HEK293T (cell line): ENCODE measurements around the gene SLC4A2.

Experiments used
- FOXA1 ChIP-seq: fragments of 450-650 bp; IDR thresholded peaks from 2 replicates; pipeline ENCODE4 v1.6.1; 2016; ENCODE audit warnings: mild to moderate bottlenecking
- FOXM1 ChIP-seq: fragments of 450-650 bp; IDR thresholded peaks from 2 replicates; pipeline ENCODE4 v1.6.1; 2017; ENCODE audit warnings: mild to moderate bottlenecking, borderline replicate concordance
- HDGF ChIP-seq: fragments of 450-650 bp; IDR thresholded peaks from 2 replicates; pipeline ENCODE4 v1.6.1; 2017; ENCODE audit warnings: antibody characterized with exemption, borderline replicate concordance
- SP1 ChIP-seq: fragments of 450-650 bp; IDR thresholded peaks from 2 replicates; pipeline ENCODE4 v1.6.1; 2017
- SUZ12 ChIP-seq: fragments of 450-650 bp; IDR thresholded peaks from 2 replicates; pipeline ENCODE4 v1.6.1; 2016; ENCODE audit warnings: mild to moderate bottlenecking

DNA sequence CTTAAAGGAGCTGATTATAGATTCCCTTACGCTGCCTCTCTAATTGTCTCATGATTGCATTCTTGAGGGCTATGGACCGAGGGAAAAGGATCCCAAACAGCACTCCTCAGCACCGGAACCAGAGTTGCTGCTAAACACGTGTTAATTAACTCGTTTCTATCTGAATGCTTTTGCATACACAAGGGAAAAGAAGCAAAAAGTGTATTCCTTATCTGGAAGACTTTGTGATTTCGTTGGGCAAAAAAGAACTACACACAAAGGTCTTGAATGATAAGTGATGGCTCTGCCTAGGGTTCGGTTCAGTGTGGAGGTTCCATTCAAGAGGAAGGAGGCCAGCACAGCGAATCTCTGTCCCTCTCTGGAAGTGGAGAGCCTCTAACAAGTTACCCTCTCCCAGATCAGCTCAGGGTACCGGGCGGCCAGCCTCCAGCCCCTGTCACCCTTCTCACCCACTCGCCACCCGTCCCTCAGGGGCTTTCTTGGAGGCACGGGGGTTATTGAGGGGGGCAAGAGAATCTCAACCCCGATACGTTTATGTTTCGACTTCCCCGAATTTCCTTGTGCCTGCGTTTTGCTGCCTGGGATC is 515 bp upstream of the SLC4A2 start:
- TF ChIP-seq SP1 (no peak), FOXA1 (no peak), HDGF (0 out of 2 replicates have a peak, but pooled peaks have one; percentile 89), FOXM1 (no peak), SUZ12 (no peak)
